NCI-H1048 (cell line): Measurements from ENCODE around the gene ZMYM5.
A peak's percentile ranks its signal among the peaks of the same experiment; 100 is the strongest.
"Not testable (repeated sequence)": the region's sequence is repeated elsewhere in the genome, so short reads cannot be mapped to it uniquely, and the experiment has no call there.

Experiments used
- DNase-seq: peaks from one replicate; lab custom pipeline; 2025; lab: John Stamatoyannopoulos, UW

ZMYM5 gene

DNA sequence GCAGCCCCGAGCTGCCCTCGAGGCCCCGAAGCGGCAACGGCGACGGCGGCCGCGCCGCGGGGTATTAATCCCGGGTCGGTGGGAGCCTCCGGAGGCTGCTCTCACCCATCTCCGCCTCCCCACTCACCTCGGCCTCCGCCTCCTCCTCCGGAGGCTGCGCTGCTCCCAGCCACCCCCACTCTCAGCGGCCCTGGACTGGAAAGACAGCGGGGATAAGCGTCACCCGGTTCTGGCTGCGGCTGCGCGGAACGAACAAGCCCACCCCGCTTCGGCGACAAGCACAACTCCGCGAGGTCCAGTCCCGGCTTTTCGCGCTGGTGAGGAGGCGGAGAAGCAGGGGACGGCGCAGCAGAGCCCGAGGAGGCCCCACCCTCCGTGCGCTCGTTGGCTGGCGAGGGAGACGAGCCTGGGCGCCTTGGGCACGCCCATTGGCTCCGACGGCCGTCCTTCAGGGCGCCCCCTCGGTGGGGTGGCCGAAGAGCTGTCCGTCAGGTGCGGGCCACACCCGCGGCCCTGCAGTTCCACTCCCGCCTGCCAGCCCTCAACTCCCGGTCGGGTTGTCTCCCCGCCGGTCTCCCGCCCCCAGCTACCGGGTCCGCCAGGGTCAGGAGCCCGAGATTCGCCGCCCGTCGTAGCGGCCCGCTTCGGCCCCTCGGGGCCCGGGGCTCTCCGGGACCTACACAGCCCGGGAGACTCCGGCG, at the start of gene ZMYM5:
Gene ZMYM5, minus strand, starts transcription at position 327 of the 701 bp plus-strand sequence. CDS start 11,469 bp downstream, outside the sequence.
- peak; percentile 97 for DNase-seq

DNA sequence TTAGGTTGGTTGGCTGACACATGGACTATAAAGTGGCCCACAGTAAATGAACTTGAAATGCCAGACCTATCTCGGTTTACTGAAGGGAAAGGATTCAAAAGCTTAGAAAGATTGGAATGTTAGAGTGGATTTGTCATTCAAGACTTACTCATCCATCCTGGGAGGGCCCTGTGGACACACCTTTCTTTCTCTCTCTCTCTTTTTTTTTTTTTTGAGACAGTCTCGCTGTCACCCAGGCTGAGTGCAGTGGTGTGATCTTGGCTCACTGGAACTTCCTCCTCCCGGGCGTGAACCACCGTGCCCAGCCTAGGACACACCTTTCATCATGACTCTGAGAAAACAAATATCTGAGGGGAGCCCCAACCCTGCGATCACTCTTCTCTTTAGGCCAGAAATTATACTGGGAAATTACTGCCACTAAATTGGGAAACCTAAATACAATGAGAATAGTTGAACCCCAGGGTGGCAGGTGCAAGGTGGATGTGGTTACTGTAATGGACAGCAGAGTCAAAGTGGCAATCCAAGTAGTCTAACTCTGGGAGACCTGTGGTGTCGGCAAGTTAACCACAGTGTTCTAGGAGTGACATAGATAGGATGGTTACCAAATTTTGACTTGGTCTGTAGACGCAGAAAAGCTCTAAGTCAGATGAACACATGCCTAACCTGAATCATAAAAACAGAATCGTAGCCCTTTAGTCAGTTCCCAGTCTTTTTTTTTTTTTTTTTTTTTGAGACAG, 47.1 kb upstream of the ZMYM5 start:
- no peak for DNase-seq

DNA sequence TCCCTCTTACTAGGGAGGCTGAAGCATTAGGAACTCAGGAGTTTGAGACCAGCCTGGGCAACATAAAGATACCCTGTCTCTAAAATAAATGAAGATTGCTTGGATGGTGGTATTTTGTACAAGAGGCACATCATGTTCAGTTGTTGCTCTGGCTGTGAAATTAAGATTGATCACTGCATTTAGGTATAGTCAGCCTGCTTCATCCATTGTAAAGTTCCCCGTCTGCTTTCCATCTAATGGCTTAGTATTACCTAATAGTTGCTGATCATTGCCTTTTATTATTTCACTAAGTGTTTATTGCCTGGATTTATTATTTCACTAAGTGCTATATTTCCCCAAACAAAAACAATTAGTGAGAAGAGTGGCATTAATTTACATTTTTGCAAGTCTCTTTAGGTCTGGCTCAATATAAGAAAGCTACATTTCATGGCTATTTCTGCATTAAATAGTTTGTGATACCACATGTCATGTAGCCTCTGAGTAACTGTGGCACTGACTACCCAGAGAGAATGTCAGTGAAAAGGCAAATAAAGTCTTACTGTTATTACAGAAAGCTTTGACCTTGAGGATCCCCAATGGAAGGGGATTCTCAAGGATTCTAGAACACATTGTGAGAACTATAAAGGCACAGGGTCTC, 45.0 kb upstream of the ZMYM5 start:
- no peak for DNase-seq

DNA sequence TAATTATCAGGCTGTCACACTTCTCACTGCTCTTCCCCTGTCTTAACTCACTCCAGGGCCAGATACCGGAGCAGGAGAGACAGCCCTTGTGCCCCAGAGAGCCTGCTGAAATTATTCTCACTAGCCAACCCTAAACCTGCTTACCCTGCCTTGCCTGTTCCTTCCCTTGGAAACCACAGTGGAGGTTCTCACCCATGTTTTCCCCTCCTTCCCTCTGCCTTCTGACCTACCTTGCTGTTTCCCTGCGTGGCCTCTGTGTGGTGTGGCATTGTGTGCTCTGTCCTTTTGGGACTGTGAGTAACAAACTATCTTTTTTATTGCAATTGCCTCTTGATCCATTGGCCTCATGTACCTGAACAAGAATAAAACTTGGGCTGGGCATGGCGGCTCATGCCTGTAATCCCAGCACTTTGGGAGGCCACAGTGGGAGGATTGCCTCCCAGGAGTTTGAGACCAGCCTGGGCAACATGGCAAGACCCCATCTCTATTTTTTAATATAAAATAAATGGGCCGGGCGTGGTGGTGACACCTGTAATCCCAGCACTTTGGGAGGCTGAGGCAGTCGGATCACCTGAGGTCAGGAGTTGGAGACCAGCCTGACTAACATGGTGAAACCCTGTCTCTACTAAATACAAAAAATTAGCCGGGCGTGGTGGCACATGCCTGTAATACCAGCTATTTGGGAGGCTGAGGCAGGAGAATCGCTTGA, 42.2 kb upstream of the ZMYM5 start:
- DNase-seq, result not testable (repeated sequence)

DNA sequence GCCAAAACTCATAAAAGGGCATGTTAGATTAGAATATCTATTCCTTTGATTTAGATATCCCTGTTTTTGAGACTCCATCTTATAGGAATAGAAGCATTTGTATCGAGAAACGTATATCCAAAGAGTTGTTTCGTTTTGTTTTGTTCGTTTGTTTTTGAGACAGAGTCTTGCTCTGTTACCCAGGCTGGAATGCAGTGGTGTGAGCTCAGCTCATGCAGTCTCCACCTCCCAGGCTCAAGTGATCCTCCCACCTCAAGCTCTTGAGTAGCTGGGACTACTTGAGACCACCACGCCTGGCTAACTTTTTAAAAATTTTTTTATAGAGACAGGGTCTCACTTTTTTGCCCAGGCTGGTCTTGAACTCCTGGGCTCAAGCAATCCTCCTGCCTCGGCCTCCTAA, 26.6 kb upstream of the ZMYM5 start:
- DNase-seq, result no peak

DNA sequence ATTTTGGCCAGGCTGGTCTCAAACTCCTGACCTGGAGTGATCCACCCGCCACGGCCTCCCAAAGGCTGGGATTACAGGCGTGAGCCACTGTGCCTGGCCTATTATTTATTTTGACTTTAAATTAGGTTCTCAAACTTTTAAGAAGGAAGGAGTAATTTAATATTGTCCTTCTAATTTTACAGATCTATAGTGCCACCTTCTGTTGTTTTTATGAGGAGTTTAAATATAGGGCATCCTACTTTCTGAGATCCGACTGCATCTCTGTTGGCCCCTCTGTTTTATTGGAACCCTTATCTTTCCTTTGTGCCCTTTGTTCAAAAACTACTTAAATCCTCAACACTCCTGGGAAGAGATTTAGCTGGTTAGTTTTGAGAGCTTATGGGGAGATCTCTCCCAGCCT, 25.4 kb upstream of the ZMYM5 start:
- DNase-seq, result no peak

DNA sequence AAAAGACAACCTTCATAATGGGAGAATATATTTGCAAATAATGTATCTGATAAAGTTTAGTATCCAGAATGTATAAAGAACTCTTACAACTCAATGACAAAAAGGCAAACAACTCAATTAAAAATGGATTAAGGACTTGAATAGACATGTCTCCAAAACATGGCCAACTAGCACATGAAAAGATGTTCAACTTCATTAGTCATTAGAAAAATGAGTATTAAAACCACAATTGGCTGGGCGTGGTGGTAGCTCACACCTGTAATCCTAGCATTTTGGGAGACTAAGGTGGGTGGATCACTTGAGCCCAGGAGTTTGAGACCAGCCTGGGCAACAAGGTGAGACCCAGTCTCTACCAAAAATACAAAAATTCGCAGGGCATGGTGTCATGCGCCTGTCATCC, 18.8 kb upstream of the ZMYM5 start:
- no peak for DNase-seq

DNA sequence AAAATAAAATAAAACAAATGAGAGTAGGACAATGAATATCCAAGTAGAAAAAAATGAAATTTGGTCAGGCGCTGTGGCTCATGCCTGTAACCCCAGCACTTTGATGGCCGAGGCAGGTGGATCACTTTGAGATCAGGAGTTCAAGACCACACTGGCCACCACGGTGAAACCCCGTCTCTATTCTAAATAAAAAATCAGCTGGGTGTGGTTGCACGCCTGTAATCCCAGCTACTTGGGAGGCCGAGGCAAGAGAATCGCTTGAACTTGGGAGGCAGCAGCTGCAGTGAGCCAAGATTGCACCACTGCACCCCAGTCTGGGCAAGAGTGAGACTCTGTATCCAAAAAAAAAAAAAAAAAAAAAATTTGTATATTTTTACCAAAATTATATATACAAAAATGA, 18.2 kb upstream of the ZMYM5 start:
- DNase-seq, result no peak

DNA sequence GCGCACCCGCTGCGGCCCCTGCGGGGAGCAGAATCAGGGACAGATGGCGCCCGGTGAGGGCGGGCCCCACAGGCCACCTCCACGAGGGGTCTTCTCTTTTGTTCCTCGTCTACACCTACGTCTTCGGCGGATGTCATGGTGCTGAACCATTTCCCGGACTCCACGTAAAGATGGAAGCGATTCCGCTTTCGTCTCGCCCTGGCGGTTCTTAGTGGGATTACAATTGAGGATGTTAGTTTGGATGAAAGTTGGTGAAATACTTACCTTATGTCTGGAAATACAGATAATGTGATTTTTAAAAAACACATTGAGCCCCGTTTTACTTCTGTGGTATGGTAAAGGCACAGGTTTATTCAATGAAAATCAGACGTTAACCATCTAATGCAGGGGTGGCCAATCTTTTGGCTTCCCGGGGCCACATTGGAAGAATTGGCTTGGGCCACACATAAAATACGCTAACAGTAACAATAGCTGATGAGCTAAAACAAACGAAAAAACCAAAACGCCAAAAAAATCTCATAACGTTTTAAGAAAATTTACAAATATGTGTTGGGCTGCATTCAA, 1.4 kb upstream of the ZMYM5 start:
- no peak for DNase-seq

DNA sequence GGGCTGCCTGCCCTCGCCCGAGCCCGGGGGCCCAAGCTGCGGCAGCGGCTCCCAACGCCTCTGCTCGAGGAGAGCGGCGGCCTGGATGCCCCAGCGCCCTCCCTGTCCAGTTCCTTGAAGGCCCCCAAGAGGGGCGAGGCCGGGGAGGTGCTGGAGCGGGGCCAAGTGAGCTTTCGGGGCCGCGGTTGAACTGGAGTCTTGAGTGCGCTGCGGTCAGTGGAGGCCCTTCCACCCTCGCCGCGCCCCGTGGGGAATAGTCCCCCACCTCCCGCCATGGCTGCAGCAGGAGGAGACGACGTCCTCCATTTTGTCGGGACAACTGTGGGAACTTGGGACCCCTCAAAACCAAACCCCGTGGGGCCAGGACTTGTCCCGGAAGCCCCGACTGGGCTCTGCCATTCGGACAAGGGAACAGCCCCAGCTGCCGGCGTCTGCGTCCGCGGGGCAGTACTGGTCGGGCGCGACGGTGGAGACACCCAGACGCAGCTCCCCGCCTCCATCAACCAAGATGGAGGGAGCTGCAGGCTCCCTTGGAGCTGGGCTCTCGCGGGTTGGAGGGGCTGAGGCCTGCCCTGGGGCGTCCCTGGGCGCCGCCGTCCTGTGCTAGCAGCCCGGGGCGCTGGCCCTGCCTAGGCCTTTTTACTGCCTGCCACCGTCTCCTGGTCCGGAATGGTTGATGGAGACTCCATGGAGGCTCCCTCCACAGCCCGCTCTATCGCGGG, 736 bp upstream of the ZMYM5 start:
- no peak for DNase-seq

DNA sequence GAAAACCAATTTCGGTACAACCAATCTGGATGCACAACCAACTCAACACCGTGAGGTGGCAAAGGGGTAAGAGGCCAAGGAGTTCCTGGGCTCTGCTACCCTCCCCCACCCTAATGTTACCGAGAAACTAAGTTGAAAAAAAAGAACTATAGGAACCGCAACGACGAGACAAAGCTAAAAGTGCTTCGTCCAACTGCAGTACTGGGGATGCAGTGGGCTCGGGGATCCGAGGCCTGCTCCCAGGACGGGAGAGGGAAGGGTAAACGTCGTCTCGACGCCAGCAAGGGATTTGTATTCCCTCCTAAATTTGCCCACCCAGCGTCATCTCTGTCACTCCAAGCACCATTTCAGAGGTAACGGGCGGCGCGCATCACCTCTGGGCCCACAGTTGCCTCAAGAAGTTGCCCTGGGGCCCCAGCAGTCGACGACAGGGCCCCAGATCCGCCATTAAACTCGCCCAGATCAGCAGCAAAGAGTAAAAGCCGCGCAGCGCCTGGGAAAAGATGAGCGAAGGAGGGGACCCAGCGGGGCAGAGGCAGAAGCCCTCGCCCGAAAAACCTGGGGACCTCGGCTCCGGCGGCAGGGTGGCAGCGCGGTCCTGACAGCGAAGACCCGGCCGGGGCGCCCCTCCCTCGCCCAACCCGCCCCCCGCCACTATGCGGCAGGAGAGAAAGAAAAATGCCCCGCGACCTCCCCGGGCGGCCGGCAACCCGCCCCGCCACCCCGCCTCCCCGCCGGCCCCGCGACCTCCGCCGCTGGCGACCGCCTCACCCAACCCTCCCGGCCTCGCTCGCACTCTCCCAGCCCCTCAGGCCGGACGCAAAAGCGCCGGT, 752 bp downstream of the ZMYM5 start:
- DNase-seq, result no peak

DNA sequence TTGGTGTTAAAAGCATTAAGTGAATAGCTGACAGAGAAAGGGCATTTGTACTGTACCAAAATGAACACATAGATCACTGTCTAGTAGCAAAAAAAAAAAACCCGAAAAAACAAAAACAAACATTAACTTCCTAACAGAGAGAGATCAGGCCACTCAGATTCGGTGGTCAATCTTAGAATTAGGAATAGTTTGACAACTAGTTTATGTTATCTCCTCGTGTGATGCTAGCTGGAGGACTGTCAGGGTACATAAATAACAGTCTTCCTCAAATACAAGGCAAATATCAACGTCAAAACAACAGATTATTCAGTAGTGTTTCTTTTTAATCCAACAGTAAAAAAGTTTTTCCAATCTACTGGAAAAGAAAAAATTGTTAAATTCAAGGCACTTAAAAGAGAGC, 1.7 kb downstream of the ZMYM5 start:
- no peak for DNase-seq

DNA sequence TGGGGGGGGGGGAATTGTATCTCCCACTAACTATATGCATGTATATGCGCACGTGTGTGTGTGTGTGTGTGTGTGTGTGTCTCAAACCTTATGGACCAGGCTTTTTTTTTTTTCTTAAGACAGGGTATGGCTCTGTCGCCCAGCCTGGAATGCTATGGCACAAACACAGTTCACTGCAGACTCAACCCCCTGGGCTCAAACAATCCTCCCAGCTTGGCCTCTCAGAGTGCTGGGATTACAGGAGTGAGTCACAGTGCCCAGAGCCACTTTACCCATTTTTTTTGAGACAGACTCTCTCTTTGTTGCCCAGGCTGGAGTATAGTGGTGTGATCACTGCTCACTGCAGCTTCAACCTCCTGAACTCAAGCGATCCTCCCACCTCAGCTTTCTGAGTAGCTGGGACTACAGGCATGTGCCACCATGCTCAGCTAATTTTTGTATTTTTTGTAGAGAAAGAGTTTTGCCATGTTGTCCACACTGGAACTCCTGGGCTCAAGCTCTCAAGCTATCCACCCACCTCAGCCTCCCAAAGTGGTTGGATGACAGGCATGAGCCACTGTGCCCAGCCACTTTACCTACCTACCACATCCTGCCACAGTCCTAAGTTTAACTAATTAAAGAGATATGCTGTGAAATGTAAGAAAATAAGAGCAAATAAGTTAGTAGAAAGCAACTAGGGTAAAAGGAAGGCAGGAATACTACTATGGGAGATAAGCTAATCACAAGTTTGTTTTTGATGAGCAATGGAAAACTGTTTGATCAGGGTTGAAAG, 2.4 kb downstream of the ZMYM5 start:
- DNase-seq, result no peak

DNA sequence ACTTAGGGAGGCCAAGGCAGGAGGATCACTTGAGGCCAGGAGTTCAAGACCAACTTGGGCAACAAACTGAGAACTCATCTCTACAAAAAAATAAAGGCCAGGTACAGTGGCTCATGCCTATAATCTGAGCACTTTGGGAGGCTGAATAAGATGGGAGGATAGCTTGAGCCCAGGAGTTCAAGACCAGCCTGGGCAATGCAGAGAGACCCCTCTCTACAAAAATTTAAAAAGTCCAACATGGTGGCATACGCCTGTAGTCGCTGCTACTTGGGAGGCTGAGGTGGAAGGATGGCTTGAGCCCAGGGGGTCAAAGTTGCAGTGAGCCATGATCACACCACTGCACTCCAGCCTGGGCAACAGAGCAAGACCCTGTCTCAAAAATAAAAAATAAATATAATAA, 5.8 kb downstream of the ZMYM5 start:
- not testable (repeated sequence) for DNase-seq

DNA sequence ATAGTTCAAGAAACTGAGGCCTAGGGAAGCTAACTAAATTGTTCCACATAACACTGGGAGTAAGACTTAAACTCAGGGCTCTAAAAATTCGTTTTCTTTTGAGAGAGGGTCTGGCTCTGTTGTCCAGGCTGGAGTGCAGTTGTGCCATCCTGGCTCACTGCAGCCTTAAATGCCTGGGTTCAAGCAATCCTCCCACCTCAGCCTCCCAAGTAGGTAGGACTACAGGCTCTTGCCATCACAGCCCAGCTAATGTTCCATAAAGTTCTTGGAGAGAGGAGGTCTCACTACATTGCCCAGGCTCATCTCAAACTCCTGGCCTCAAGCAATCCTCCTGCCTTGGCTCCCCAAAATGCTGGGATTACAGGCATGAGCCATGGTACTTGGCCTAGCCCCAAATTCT, 10.7 kb downstream of the ZMYM5 start:
- DNase-seq, result no peak

DNA sequence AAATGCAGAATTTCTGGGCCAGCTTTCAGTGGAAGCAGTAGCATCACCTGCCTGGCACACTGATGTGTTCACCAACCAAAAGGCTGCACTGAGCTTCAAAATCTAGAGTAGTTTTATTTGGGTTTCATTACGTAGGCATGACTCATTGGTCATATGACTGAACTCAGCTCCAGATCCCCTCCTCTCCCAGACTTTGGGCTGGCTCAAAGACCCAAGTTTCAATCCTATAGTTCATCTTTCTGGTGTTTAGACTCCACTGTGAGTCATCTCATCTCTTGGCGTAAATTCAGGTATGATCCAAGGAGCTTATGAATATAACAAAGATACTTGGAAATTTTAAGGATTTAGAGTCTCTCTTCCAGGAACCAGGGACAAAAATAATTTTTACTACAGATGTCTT, 17.7 kb downstream of the ZMYM5 start:
- no peak for DNase-seq

DNA sequence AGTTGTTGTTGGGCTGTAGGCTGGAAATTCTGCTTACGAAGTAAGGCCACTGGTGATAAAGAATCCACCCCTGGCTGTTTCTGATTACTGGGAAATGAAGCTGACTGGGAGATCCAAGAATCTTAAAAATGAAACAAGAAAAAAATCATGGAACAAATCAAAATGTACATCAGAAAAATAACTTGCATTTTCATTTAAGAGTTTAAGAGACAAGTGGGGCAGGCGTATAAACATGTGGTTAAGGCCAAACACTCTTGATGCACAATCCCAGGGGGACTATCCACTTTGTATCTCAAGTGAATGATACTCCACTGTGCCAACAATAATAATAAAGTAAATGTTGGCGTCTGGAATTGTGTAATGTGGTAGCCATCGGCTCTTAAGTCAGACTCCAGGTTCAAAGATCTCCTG, 24.6 kb downstream of the ZMYM5 start:
- DNase-seq, result no peak

DNA sequence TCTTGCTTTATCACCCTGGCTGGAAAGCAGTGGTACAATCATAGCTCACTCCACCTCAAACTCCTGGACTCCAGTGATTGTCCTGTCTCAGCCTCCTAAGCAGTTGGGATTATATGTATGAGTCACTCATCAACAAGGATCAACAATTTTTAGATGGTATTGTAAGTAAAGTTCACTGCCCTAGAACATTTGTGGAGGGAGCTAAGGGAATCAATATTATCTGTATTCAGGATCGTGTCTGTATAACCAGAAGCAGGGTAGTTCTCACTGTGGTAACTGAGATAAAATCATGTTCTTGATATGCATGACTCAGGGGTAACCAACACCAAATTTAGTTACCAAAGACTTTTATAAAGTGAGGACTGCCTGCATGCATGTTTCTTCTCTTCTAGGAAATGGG, 27.0 kb downstream of the ZMYM5 start:
- no peak for DNase-seq

DNA sequence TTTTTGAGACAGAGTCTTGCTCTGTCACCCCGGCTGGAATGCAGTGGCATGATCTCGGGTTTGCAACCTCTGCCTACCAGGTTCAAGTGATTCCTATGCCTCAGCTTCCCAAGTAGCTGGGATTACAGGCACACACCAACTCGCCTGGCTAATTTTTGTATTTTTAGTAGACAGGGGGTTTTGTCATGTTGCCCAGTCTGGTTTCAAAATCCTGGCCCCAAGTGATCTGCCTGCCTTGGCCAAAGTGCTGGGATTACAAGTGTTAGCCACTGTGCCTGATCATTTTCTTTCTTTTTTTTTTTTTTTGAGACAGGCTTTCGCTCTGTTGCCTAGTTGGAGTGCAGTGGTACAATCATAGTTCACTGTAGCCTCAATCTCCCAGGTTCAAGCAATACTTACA, 28.7 kb downstream of the ZMYM5 start:
- no peak for DNase-seq

DNA sequence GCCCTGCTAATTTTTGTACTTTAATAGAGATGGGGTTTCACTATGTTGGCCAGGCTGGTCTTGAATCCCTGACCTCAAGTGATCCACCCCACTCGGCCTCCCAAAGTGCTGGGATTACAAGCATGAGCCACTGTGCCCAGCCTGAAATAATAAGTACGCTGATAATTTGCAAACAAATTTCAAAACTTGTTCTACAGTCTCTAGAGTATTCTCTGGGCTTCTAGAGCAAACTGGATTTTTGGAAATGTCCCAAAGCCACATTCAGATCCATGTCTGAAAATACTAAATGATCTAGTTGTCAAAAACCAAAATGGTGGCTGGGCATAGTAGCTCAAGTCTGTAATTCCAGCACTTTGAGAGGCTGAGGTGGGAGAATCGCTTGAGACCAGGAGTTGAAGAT, 40.8 kb downstream of the ZMYM5 start:
- DNase-seq, result no peak
